ENCODE data around the gene PLAGL1. TPM values are rescaled to one million over a fixed set of nuclear protein-coding genes. Genes with fewer than 3 reads are reported as not detected.
"Not testable (repeated sequence)": the region's sequence is repeated elsewhere in the genome, so short reads cannot be mapped to it uniquely, and the experiment has no call there.

The PLAGL1 gene
- 100 to 1,000 TPM in 2 of 4 donors, 10 to 100 TPM in 2; 64.1 to 122 (median 94.3) TPM for polyA plus RNA-seq (ENCODE audit: insufficient read length in 4 of 4)

GRCh38 chr6:144008120-144008811, at the start of gene PLAGL1:
Gene PLAGL1, minus strand, starts transcription at chr6:144008259. Its CDS starts 60,123 bp downstream, at chr6:143948136.
- DNase-seq (ENCODE audit: low read depth in 4 of 4, low spot score in 2 of 4) = no peak

GRCh38 chr6:144055121-144055931, 47.3 kb upstream of the PLAGL1 start:
- DNase-seq (ENCODE audit: low read depth in 4 of 4, low spot score in 2 of 4) = no peak

GRCh38 chr6:144053601-144054000, 45.5 kb upstream of the PLAGL1 start:
- no peak for DNase-seq (ENCODE audit: low read depth in 4 of 4, low spot score in 2 of 4)

GRCh38 chr6:144052488-144052887, 44.4 kb upstream of the PLAGL1 start:
- no peak for DNase-seq (ENCODE audit: low read depth in 4 of 4, low spot score in 2 of 4)

- DNase-seq (ENCODE audit: low read depth in 4 of 4, low spot score in 2 of 4) = no peak
These were observed 41.3 kb upstream of the PLAGL1 start for GRCh38 chr6:144049386-144049785.

- no peak for DNase-seq (ENCODE audit: low read depth in 4 of 4, low spot score in 2 of 4)
These were observed 39.6 kb upstream of the PLAGL1 start for GRCh38 chr6:144047688-144048087.

- not testable (repeated sequence) for DNase-seq (ENCODE audit: low read depth in 4 of 4, low spot score in 2 of 4)
These were observed 38.6 kb upstream of the PLAGL1 start for GRCh38 chr6:144046672-144047071.

- DNase-seq (ENCODE audit: low read depth in 4 of 4, low spot score in 2 of 4) = not testable (repeated sequence)
These were observed 36.9 kb upstream of the PLAGL1 start for GRCh38 chr6:144044989-144045388.

- no peak for DNase-seq (ENCODE audit: low read depth in 4 of 4, low spot score in 2 of 4)
These were observed 28.8 kb upstream of the PLAGL1 start for GRCh38 chr6:144036835-144037195.

- no peak for DNase-seq (ENCODE audit: low read depth in 4 of 4, low spot score in 2 of 4)
These were observed 28.2 kb upstream of the PLAGL1 start for GRCh38 chr6:144036064-144036834.

GRCh38 chr6:144035416-144035815, 27.4 kb upstream of the PLAGL1 start:
- DNase-seq (ENCODE audit: low read depth in 4 of 4, low spot score in 2 of 4) = no peak

- DNase-seq (ENCODE audit: low read depth in 4 of 4, low spot score in 2 of 4) = no peak
These were observed 26.0 kb upstream of the PLAGL1 start for GRCh38 chr6:144033816-144034735.

GRCh38 chr6:144029452-144029851, 21.4 kb upstream of the PLAGL1 start:
- no peak for DNase-seq (ENCODE audit: low read depth in 4 of 4, low spot score in 2 of 4)

GRCh38 chr6:144027932-144028587, 20.0 kb upstream of the PLAGL1 start:
- no peak for DNase-seq (ENCODE audit: low read depth in 4 of 4, low spot score in 2 of 4)

GRCh38 chr6:144023216-144023615, 15.2 kb upstream of the PLAGL1 start:
- DNase-seq (ENCODE audit: low read depth in 4 of 4, low spot score in 2 of 4) = no peak

GRCh38 chr6:144019929-144020328, 11.9 kb upstream of the PLAGL1 start:
- DNase-seq (ENCODE audit: low read depth in 4 of 4, low spot score in 2 of 4) = no peak

- no peak for DNase-seq (ENCODE audit: low read depth in 4 of 4, low spot score in 2 of 4)
These were observed 9.4 kb upstream of the PLAGL1 start for GRCh38 chr6:144017166-144018094.

GRCh38 chr6:144013486-144013909, 5.4 kb upstream of the PLAGL1 start:
- DNase-seq (ENCODE audit: low read depth in 4 of 4, low spot score in 2 of 4) = no peak

All from left renal cortex interstitium (tissue), 4 donors.